HEK293 (cell line): ENCODE measurements around the gene KRTAP12-3.

Experiments
- BCL11A ChIP-seq: fragments of 450-650 bp; formaldehyde crosslinking; IDR thresholded peaks from 2 replicates; pipeline ENCODE4 v1.5.1; 2016; ENCODE audit warnings: low read depth, missing biosample characterization, missing genetic modification characterization
- ZNF121 ChIP-seq: fragments of 450-650 bp; formaldehyde crosslinking; IDR thresholded peaks from 2 replicates; pipeline ENCODE4 v1.5.1; 2016; ENCODE audit warnings: missing biosample characterization, missing genetic modification characterization
- ZNF138 ChIP-seq: fragments of 450-650 bp; formaldehyde crosslinking; IDR thresholded peaks from 2 replicates; pipeline ENCODE4 v1.5.1; 2016; ENCODE audit warnings: missing biosample characterization, missing genetic modification characterization, borderline replicate concordance
- ZNF175 ChIP-seq: fragments of 450-650 bp; formaldehyde crosslinking; IDR thresholded peaks from 2 replicates; pipeline ENCODE4 v1.5.1; 2016; ENCODE audit warnings: missing biosample characterization, missing genetic modification characterization
- ZNF561 ChIP-seq: fragments of 450-650 bp; IDR thresholded peaks from 2 replicates; pipeline ENCODE4 v1.5.1; 2018; ENCODE audit warnings: missing biosample characterization, missing genetic modification characterization, borderline replicate concordance
- ZNF610 ChIP-seq: fragments of 450-650 bp; formaldehyde crosslinking; IDR thresholded peaks from 2 replicates; pipeline ENCODE4 v1.5.1; 2016; ENCODE audit warnings: missing biosample characterization, missing genetic modification characterization, borderline replicate concordance
- ZNF623 ChIP-seq: fragments of 450-650 bp; formaldehyde crosslinking; IDR thresholded peaks from 2 replicates; pipeline ENCODE4 v1.5.1; 2016; ENCODE audit warnings: missing biosample characterization, missing genetic modification characterization
- ZNF692 ChIP-seq: fragments of 450-650 bp; formaldehyde crosslinking; IDR thresholded peaks from 2 replicates; pipeline ENCODE4 v1.5.1; 2016; ENCODE audit warnings: missing biosample characterization, missing genetic modification characterization
- TF ChIP-seq, protein P1 (sequence below): fragments of 450-650 bp; formaldehyde crosslinking; IDR thresholded peaks from 2 replicates; pipeline ENCODE4 v1.5.1; 2016; ENCODE audit warnings: missing biosample characterization, missing genetic modification characterization

- TF ChIP-seq ZNF138 (tag by site-specific recombination) (no peak), ZNF692 (tag by site-specific recombination) (no peak), BCL11A (tag by site-specific recombination) (no peak), ZNF121 (tag by site-specific recombination) (no peak), ZNF623 (no peak), ZNF561 (tag by site-specific recombination) (no peak), ZNF175 (tag by site-specific recombination) (no peak), ZNF610 (tag by site-specific recombination) (no peak)
- TF ChIP-seq, protein P1, sequence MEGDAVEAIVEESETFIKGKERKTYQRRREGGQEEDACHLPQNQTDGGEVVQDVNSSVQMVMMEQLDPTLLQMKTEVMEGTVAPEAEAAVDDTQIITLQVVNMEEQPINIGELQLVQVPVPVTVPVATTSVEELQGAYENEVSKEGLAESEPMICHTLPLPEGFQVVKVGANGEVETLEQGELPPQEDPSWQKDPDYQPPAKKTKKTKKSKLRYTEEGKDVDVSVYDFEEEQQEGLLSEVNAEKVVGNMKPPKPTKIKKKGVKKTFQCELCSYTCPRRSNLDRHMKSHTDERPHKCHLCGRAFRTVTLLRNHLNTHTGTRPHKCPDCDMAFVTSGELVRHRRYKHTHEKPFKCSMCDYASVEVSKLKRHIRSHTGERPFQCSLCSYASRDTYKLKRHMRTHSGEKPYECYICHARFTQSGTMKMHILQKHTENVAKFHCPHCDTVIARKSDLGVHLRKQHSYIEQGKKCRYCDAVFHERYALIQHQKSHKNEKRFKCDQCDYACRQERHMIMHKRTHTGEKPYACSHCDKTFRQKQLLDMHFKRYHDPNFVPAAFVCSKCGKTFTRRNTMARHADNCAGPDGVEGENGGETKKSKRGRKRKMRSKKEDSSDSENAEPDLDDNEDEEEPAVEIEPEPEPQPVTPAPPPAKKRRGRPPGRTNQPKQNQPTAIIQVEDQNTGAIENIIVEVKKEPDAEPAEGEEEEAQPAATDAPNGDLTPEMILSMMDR (tag by site-specific recombination), result no peak
These were observed 4.6 kb upstream of the KRTAP12-3 start for GRCh38 chr21:44653123-44653522.
